ENCODE data around the gene CT47A1.
"Not testable (repeated sequence)": the region's sequence is repeated elsewhere in the genome, so short reads cannot be mapped to it uniquely, and the experiment has no call there.

The CT47A1 gene

DNA sequence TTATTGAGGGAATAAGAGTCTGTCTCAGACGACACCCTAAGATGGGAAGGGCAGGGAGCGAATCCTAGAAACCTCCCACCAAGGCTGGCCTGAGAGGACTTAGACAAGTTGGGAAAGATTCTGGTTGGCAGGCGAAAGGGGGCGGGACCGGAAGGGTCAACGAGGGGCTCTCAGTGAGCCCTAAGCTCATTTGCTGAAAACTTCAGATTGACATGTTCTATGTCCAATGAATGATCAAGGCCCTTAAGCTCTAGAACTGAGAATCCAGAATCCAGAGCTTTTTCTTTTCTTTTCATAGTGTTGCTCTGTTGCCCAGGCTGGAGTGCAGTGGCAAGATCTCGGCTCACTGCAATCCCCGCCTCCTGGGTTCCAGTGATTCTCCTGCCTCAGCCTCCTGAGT is at the start of gene CT47A1:
Gene CT47A1, minus strand, starts transcription at position 101 of the 400 bp plus-strand sequence. CDS start 231 bp downstream, outside the sequence.
- not testable (repeated sequence) for DNase-seq

DNA sequence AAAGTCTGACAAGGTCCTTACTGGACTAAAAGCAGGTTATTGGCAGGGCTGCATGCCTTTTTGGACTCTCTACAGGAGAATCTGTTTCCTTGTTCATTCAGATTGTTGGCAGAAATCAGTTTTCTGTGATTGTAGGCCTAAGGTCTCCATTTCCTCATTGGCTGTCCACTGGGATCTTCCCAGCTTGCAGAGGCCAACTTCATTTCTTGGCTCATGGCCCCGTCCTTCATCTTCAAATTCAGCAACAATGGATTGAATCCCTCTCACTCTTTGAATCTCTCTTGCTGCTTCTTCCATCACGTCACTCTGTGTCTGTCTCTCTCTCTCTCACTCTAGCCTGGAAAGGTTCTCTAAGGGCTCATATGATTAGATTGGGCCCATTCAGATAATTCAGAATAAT is 47.0 kb upstream of the CT47A1 start:
- DNase-seq, result no peak

DNA sequence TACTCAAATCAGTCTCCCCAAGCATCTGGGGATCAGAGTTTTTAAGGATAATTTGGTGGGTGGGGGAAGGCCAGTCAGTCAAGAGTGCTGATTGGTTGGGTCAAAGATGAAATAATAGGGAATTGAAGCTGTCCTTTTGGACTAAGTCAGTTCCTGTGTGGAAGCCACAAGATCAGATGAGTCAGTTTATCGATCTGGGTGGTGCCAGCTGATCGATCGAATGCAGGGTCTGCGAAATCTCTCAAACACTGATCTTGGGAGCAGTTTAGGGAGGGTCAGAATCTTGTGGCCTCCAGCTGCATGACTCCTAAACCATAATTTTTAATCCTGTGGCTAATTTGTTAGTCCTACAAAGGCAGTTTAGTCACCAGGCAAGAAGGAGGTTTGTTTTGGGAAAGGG is 44.5 kb upstream of the CT47A1 start:
- no peak for DNase-seq

DNA sequence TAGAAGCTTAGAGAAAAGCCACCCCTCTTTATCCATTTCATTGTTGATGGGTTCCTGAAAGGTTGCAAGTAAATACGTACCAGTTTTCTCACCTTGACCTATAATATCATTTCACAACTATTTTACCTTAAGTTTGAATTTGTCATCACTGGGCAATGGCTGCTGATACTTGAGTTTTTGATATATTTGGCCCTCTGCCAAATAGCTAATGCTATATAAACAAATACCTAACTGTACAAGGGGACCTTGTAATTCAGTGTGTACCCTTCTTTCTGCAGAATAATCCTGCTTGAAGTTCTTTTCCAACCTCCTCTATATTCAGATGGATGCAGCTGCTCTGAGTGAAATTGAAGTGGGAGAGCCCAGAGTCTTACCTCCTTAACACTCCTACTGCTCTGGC is 42.9 kb upstream of the CT47A1 start:
- no peak for DNase-seq

DNA sequence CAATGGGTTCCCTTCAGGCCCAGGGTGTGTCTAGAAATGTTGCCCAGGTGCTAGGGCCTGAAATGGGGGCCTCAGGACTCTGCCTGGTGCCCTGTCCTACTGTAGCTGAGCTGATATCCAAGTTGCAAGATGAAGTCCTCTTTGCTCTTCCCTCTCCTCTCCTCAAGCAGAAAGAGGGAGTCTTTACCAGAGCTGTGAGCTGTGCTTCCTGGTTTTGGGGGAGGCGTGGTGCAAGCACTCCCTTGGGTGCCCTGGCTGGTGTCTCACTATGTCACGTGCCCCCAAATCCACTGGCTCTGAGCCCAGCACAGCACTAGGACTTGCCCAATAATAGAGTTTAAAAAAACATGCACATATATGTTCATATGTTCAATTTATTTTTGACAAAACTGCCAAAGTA is 29.3 kb upstream of the CT47A1 start:
- no peak for DNase-seq

DNA sequence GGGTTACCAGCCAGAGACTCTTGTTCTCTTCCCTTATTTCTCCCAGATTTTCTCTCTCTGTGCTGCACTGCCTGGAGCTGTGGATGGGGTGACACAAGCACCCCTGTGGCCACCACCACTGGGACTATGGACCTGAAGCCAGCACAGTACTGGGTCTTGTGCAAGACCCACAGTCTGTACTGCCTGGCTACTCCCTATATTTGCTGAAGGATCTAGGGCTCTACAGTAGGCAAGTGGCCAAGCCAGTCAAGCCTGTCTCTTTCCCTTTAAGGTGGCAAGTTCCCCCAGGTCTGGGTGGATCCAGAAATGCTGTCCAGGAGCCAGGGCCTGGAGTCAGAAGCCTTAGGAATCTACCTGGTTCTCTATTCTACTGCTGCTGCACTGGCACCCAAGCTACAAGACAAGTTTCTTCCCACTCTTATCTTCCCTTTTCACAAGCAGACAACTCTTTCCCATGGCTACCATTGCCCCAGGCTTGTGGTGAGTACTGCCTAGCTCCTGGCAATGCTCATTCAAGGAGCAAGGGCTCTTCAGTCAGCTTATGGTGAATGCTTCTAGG is 28.4 kb upstream of the CT47A1 start:
- no peak for DNase-seq

DNA sequence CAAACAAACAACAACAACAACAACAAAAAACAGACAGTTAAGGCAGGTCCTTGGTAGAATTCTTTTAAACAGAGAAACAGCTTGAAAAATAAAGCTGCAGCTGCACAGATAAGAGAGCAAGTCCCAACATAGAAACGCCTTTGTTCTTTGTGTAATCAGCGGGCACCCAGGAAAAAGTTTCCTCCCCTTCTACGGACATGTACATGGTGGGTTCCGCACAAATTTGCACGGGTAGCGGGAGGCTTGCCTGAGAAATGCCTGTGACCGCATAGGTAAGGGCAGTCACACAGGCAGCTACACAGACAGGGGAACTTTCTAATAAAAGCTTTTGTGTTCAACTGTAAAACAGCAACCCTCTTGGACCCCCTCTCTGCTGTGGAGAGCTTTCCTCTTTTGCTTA is 25.7 kb upstream of the CT47A1 start:
- peak; percentile 52 for DNase-seq

DNA sequence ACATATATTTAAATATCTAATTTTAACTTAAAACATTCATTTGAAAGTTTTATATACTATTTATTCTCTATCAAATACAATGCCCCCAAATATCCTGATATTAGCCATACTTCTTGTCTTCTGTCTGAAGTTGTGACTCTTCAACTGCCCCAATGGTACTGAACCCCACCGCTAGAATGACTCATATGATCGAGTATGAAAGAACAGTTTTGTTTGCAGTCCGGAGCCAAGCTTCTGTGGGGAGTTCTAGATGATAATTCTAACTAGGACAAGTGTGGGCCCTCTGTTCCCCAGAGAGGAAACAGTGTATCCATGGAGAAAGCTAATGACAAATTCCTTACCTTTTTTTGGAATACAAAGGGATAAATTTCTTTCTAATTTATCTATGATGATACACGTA is 24.7 kb upstream of the CT47A1 start:
- DNase-seq, result no peak

DNA sequence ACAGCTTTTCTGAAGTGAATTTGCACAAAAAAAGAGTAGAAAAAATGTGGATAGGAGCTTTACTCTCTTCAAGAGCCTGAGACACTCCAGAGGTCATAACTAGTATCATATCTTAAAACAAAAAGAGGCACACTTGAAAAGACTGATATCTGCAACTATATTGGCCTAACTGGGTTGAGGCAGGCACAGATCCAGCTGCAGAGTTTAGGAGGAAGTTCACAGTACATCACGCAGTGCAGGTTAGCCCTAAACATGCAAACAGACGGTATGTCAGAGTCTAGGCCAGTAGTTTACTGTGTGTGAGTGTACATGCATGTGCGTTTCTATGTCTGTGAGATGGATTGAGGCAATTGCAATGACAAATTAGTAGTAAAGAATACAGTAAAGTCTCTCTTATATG is 24.2 kb upstream of the CT47A1 start:
- DNase-seq, result peak; percentile 1

DNA sequence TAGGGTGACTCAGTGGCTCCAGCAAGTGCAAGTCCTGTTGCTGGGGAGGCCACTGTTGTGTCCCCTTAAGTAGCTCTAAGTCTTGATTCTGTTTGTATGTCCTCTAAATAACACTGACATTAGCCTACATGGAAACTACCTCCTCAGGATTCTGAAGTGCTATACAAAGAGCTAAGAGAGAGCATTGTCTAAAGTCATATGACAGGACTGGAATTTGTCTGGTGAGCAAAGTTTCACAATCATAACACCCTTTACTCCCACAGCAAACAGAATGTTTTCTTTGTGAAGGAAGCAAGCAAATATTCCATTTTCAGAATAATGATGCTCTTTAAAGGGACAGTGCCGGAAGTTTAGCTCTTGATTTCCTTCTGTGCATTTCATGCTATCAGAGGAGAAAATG is 23.4 kb upstream of the CT47A1 start:
- no peak for DNase-seq

DNA sequence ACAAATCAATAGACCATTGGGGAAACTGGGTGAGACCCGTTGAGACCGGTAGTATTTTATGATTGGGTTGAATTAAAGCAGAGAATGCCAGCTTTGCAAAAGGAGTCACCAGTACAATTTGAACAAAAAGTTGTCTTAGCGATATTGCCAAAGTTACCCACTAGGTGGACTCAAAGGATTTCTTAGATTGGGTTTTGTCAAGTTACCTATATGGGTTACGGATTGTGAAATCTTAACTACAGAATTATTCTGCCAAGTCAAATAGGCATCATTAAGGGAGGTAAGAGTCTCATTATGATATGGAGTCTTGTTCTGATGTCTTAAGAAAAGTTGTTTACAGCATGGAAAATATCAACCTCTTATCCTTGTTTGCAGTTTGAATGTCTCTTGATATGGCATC is 15.0 kb upstream of the CT47A1 start:
- peak; percentile 81 for DNase-seq

DNA sequence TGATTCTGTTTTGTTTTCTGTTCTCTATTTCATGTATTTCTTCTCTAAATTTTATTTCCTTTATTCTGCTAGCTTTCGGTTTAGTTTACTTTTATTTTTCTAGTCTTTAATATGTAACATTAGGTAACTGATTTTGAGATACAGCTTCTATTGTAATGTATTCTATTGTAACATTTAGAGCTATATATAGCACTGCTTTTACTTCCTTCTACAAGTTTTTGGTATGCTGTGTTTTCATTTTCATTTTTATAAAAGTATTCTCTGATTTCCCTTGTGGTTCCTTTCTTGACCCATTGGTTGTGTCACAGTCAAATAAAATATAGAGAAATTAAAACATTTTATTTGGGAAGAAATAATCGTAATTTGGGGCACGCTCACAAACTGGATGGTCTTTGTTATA is 13.9 kb upstream of the CT47A1 start:
- DNase-seq, result peak; percentile 12

DNA sequence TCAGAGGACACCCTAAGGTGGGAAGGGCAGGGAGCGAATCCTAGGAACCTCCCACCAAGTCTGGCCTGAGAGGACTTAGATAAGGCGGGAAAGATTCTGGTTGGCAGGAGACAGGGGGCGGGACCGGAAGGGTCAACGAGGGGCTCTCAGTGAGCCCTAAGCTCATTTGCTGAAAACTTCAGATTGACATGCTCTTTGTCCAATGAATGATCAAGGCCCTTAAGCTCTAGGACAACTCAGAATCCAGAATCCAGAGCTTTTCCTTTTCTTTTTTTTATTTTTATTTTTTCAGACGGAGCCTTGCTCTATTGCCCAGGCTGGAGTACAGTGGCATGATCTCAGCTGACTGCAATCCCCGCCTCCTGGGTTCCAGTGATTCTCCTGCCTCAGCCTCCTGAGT is 29.1 kb downstream of the CT47A1 start, which contains the start of gene CT47A7:
Gene CT47A7, minus strand, starts transcription at position 101 of the 400 bp plus-strand sequence. CDS start 255 bp downstream, outside the sequence.
- DNase-seq, result not testable (repeated sequence)
